Esophagus squamous epithelium (tissue), 5 donors: Measurements from ENCODE around the gene GALNT16. TPM values are rescaled to one million over a fixed set of nuclear protein-coding genes. Genes with fewer than 3 reads are reported as not detected.
A peak's percentile ranks its signal among the peaks of the same experiment; 100 is the strongest.

ENCODE experiments used
- DNase-seq: peaks from one replicate; lab custom pipeline; 2025; lab: John Stamatoyannopoulos, UW
- H3K27ac ChIP-seq, 4 donors: fragments of 200-600 bp; sonication (generic); one replicate each; pipeline ENCODE4 v1.5.1; 2016 to 2019; ENCODE audit warnings: mild to moderate bottlenecking in 1 of 4
- H3K27me3 ChIP-seq, 4 donors: fragments of 200-600 bp; sonication (generic); 1 replicate in 3 of 4; 2 replicates in 1 of 4; pipeline versions ENCODE4 v1.5.1 to v1.6.0; 2017 to 2021; ENCODE audit warnings: antibody characterized with exemption in 1 of 4
- H3K36me3 ChIP-seq, 3 donors: fragments of 200-600 bp; sonication (generic); one replicate each; pipeline ENCODE4 v1.5.1; 2016 to 2019
- H3K4me1 ChIP-seq, 3 donors: fragments of 200-600 bp; sonication (generic); one replicate each; pipeline ENCODE4 v1.5.1; 2017 to 2019
- H3K4me3 ChIP-seq, 4 donors: fragments of 200-600 bp; sonication (generic); 1 replicate in 3 of 4; 2 replicates in 1 of 4; pipeline ENCODE4 v1.5.1; 2016 to 2019; ENCODE audit warnings: mild to moderate bottlenecking in 2 of 4, moderate library complexity in 1 of 4
- H3K9me3 ChIP-seq, 3 donors: fragments of 200-600 bp; sonication (generic); one replicate each; pipeline ENCODE4 v1.5.1; 2016 to 2019
- CTCF ChIP-seq, 6 experiments: fragments of 450-650 bp in 4 of 6; fragments of 200-600 bp in 2 of 6; sonication (generic) in 2 of 6; IDR thresholded peaks; one replicate each; pipeline ENCODE4 v1.5.1; 2016 to 2019; ENCODE audit warnings: antibody characterized with exemption in 6 of 6, mild to moderate bottlenecking in 4 of 6, moderate library complexity in 4 of 6
- POLR2A ChIP-seq, 4 donors: fragments of 450-650 bp; IDR thresholded peaks; one replicate each; pipeline ENCODE4 v1.6.1; 2017; ENCODE audit warnings: antibody characterized with exemption in 4 of 4, mild to moderate bottlenecking in 4 of 4, moderate library complexity in 3 of 4
- WGBS, 2 donors: methylation state at CpG; one replicate each; pipeline ENCODE4 v1.1.5; 2018; 5-methylcytosine and 5-hydroxymethylcytosine counted together
- intact Hi-C: fragments of 100-400 bp; cut with DNase I; formaldehyde crosslinking; loops from one replicate; pipeline ENCODE4 v1.15.0; 2022
- total RNA-seq, 4 donors: library from RNA; depleted of rRNA; stranded (reverse); fragments of >200 nt; gene quantifications; one replicate each; pipeline ENCODE4 v1.1.0, GENCODE V29; 2016
- donor health status: DM: yes; HTN: yes; CAD: no.

Gene GALNT16
- total RNA-seq, 4 donors from 2014 or later = 0.11 to 2.7 (median 1.3) TPM

DNA sequence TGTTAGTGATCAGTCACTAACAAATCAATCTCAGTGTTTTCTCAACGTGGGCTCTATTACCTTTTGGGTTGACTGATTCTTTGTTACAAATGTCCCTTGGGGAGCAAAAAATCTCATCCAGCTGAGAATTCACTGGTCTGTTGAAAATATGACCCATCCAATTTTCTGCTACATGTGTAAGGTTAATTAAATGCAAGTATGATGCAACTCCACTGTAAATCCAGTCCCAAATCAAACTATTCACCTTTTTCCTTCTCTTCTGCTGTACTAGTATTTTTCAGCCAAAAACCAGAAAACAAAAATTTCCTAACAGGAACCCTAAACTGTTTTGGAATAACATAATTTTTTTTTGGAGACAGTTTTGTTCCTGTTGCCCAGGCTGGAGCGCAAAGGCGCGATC is 136.0 kb downstream of the GALNT16 start:
- Histone ChIP-seq H3K4me3 (no peak overlapping the region), H3K4me1 (peaks cover 22 to 75% (median 27%) of the 10 kb centered on the region in 3 donors), H3K9me3 (no peaks in the 10 kb centered on the region), H3K27me3 (no peaks in the 10 kb centered on the region), H3K27ac (no peak overlapping the region), H3K36me3 (peaks cover 0 to 54% (median 13%) of the 10 kb centered on the region in 3 donors)
- intact Hi-C loops = no loop called here
- 80 to 90% methylated on average over 4 of the region's 4 CpGs for WGBS, 2 donors
- no peak for DNase-seq
- no peak for TF ChIP-seq CTCF (IDR thresholded peaks at IDR 0.05)
- no peak for TF ChIP-seq POLR2A (IDR thresholded peaks at IDR 0.05)

DNA sequence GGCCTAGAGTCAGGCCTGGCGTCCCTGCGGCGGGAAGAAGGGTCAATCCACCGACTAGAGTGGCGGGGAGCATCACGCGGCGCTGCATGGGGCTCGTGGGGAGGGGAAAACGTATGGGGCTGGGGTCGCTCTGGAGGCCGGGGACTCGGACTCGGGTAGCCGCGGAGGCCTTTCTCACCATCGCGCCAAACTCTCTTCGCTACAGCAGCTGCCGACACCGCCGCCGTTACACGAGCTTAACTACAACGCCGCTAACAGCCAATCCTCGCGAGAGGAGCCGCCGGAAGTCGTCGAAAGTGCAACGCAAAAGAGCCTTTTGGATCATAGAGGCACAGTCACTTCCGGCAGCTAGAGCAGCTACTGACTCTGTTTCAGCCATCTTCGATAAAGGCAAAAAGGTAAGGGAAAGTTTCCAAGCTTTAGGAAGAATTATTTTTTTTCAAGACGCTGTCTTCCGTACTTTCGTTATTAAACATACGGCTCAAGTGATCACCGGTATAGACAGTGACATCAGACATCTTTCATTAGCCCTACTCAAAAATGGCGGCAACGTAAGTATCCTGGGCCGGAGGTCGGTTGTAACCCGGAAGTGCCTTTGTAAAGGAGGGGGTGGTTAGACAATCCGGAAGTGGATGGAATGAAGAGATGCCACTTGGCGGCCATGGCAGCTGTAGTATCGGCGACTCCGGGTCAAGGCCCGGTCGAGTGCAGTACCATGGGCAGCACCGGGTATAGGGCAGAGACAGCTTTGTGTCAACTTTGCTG is 138.3 kb downstream of the GALNT16 start, which contains the start of the genes ERH and SLC39A9:
Gene ERH, minus strand, starts transcription at position 247 of the 765 bp plus-strand sequence. Its CDS starts 66 bp downstream, at position 181.
Gene SLC39A9, plus strand, starts transcription at position 640 of the 765 bp plus-strand sequence. CDS start 678 bp downstream, outside the sequence.
- peaks cover 28 to 74% (median 31%) of the 10 kb centered on the region in 3 donors for H3K4me1 ChIP-seq
- H3K4me3 ChIP-seq = peak within 1 kb of the TSS; percentile 67 to 95 (median 82)
- DNase-seq = peak; percentile 75
- H3K27me3 ChIP-seq = no peaks in the 10 kb centered on the region
- H3K9me3 ChIP-seq = no peaks in the 10 kb centered on the region
- TF ChIP-seq POLR2A (IDR thresholded peaks at IDR 0.05) (peak in 2 of 4 donors; percentile 45 to 50), CTCF (IDR thresholded peaks at IDR 0.05) (peak in 1 of 6 experiments; percentile 6)
- 0 to 1% methylated on average over 23 to 35 of the region's 53 CpGs for WGBS, 2 donors
- intact Hi-C loops = no loop called here
- H3K36me3 ChIP-seq = peaks cover 0 to 31% (median 8%) of the 10 kb centered on the region in 3 donors
- H3K27ac ChIP-seq = peak within 1 kb of the TSS; percentile 83 to 95 (median 92)

DNA sequence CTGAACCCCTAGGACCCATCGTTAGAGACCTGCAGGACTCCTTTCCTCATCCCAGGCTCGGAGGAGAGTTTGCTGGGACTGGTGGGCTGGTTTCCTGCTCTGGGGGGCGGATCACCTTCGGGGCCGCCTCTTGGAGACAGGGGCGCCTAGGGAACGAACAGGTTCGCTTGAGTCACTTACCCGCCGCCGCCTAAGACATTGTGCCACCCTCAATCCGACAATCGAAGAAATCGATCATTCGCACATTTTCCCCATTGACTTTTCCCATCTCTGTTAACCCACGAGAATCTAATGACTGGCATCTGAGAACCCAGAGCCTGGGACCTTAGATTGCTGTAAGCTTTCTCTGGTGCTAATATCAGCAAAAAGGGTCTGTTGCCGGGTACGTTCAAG is 138.9 kb downstream of the GALNT16 start:
- TF ChIP-seq POLR2A (IDR thresholded peaks at IDR 0.05) (no peak), CTCF (IDR thresholded peaks at IDR 0.05) (no peak)
- peak overlapping the region; percentile 83 to 95 (median 92) for H3K27ac ChIP-seq
- peaks cover 28 to 69% (median 31%) of the 10 kb centered on the region in 3 donors for H3K4me1 ChIP-seq
- intact Hi-C loops = no loop called here
- H3K9me3 ChIP-seq = no peaks in the 10 kb centered on the region
- no peak for DNase-seq
- H3K4me3 ChIP-seq = peak overlapping the region; percentile 67 to 95 (median 82)
- H3K27me3 ChIP-seq = no peaks in the 10 kb centered on the region
- 0% methylated on average over 2 of the region's 18 CpGs for WGBS, 2 donors
- peaks cover 0 to 27% (median 2%) of the 10 kb centered on the region in 3 donors for H3K36me3 ChIP-seq

GRCh38 chr14:69399750-69400149 is 139.8 kb downstream of the GALNT16 start:
- peaks cover 28 to 69% (median 31%) of the 10 kb centered on the region in 3 donors for H3K4me1 ChIP-seq
- H3K4me3 ChIP-seq = peak overlapping the region; percentile 67 to 95 (median 82)
- no peak for DNase-seq
- WGBS, 2 donors = 92 to 95% methylated on average over 7 to 8 of the region's 8 CpGs
- H3K9me3 ChIP-seq = no peaks in the 10 kb centered on the region
- intact Hi-C loops = no loop called here
- TF ChIP-seq CTCF (IDR thresholded peaks at IDR 0.05) (no peak), POLR2A (IDR thresholded peaks at IDR 0.05) (no peak)
- no peak overlapping the region for H3K27ac ChIP-seq
- H3K36me3 ChIP-seq = peaks cover 0 to 21% (median 0%) of the 10 kb centered on the region in 3 donors
- no peaks in the 10 kb centered on the region for H3K27me3 ChIP-seq

DNA sequence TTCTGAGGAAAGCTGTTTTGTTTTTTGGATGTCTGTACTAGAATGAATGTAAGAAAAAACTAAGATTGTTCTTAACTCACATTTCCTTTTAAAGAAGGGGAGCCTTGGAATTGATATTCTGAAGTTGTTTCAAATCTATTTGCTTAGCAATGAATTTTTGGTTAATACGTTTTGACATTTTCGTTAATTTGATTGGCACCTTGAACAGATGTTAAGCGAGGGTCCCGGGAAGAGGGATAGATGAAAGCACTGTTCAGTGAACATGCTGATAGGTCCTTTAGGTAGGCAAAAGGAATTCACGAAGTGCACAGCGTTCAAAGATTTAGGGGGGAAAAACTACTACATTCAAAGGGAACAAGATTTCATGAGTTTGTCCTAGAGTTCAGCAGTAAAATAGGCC is 140.2 kb downstream of the GALNT16 start:
- WGBS, 2 donors = 69 to 74% methylated on average over 6 of the region's 6 CpGs
- H3K27me3 ChIP-seq = no peaks in the 10 kb centered on the region
- no peak for DNase-seq
- H3K4me1 ChIP-seq = peaks cover 28 to 67% (median 31%) of the 10 kb centered on the region in 3 donors
- intact Hi-C loops = no loop called here
- H3K36me3 ChIP-seq = peaks cover 0 to 21% (median 0%) of the 10 kb centered on the region in 3 donors
- H3K9me3 ChIP-seq = no peaks in the 10 kb centered on the region
- no peak overlapping the region for H3K27ac ChIP-seq
- peak overlapping the region in 3 of 4 donors; percentile 79 to 95 (median 86) for H3K4me3 ChIP-seq
- TF ChIP-seq CTCF (IDR thresholded peaks at IDR 0.05) (no peak), POLR2A (IDR thresholded peaks at IDR 0.05) (no peak)
